TTC549 (cell line): Measurements from ENCODE around the gene MRM2.

Experiments
- FAIRE-seq: peaks from 2 replicates; lab custom pipeline; 2012; peaks lifted over from hg19 to GRCh38; lab: Jason Lieb, UNC

MRM2 gene

GRCh38 chr7:2264158-2264557, 22.2 kb upstream of the MRM2 start:
- FAIRE-seq = no peak

- FAIRE-seq = no peak
These were observed 21.2 kb upstream of the MRM2 start for GRCh38 chr7:2263176-2263575.

GRCh38 chr7:2261611-2262010, 19.6 kb upstream of the MRM2 start:
- no peak for FAIRE-seq

- FAIRE-seq = no peak
These were observed 18.8 kb upstream of the MRM2 start for GRCh38 chr7:2260820-2261219.

GRCh38 chr7:2259480-2259879, 17.5 kb upstream of the MRM2 start:
- FAIRE-seq = no peak

- FAIRE-seq = no peak
These were observed 16.8 kb upstream of the MRM2 start for GRCh38 chr7:2258661-2259365.

GRCh38 chr7:2257651-2258050, 15.6 kb upstream of the MRM2 start:
- FAIRE-seq = no peak

GRCh38 chr7:2257046-2257551, 15.1 kb upstream of the MRM2 start:
- no peak for FAIRE-seq

- no peak for FAIRE-seq
These were observed 14.5 kb upstream of the MRM2 start for GRCh38 chr7:2256306-2257045.

- no peak for FAIRE-seq
These were observed 13.4 kb upstream of the MRM2 start for GRCh38 chr7:2255145-2256139.

- FAIRE-seq = no peak
These were observed 12.6 kb upstream of the MRM2 start for GRCh38 chr7:2254429-2255144.

- no peak for FAIRE-seq
These were observed 11.7 kb upstream of the MRM2 start for GRCh38 chr7:2253525-2254244.

GRCh38 chr7:2253021-2253420, 11.0 kb upstream of the MRM2 start:
- no peak for FAIRE-seq

GRCh38 chr7:2251841-2252771, 10.1 kb upstream of the MRM2 start:
- no peak for FAIRE-seq

- no peak for FAIRE-seq
These were observed 9.4 kb upstream of the MRM2 start for GRCh38 chr7:2251381-2251780.

GRCh38 chr7:2249744-2250323, 7.8 kb upstream of the MRM2 start:
- no peak for FAIRE-seq

GRCh38 chr7:2248984-2249694, 7.1 kb upstream of the MRM2 start:
- no peak for FAIRE-seq

- no peak for FAIRE-seq
These were observed 5.4 kb upstream of the MRM2 start for GRCh38 chr7:2247141-2247995.
